Right kidney (tissue), 1 donor: Measurements from ENCODE around the gene ALOX12B.
A peak's percentile ranks its signal among the peaks of the same experiment; 100 is the strongest.
"Not testable (repeated sequence)": the region's sequence is repeated elsewhere in the genome, so short reads cannot be mapped to it uniquely, and the experiment has no call there.

Source experiments
- DNase-seq: peaks from one replicate; pipeline ENCODE4 v3.0.0-alpha.2; 2016

ALOX12B gene

DNA sequence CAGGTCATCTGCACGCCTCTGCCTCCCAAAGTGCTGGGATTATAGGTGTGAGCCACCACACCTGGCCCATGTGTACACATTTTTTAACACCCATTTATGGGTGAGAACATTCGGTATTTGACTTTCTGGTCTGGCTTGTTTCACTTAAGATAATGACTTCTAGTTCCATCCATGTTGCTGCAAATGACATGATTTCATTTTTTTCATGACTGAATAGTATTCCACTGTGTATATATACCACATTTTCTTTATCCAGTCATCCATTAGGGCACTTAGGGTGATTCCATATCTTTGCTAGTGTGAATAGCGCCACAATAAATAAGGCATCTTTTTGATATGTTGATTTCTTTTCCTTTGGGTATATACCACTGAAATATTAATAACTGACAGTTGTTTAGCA lies 5.6 kb downstream of the ALOX12B start:
- no peak for DNase-seq

- no peak for DNase-seq
Observed at GRCh38 chr17:8080799-8081219, 6.7 kb downstream of the ALOX12B start.

DNA sequence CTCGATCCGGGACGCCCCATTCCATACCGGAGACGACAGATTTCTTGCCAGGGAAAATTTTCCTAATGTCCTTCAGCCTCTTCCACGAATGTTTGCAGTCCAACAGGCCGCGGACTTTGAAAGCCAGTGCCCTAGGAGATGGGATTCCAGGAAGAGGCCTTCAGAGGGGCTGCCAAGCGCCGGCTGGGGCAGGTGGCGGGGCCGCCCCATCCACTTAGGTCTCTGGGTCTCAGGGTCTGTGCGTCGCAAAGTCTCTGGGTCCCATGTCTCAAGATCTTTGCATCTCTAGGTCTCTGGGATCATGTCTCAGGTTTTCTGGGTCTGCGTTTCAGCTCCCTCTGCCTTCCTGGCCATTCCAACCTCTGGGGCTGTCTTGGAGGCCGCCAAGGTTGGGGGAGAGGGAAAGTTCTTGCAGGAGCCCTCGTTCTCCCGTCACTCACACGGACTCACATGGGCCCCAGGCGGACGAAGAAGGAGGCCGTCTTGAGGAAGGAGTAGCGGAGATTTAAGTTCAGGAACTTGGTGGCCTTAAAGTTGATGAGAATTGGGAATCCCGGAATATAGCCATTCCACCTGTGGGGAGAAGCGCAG lies 7.2 kb downstream of the ALOX12B start:
- no peak for DNase-seq

DNA sequence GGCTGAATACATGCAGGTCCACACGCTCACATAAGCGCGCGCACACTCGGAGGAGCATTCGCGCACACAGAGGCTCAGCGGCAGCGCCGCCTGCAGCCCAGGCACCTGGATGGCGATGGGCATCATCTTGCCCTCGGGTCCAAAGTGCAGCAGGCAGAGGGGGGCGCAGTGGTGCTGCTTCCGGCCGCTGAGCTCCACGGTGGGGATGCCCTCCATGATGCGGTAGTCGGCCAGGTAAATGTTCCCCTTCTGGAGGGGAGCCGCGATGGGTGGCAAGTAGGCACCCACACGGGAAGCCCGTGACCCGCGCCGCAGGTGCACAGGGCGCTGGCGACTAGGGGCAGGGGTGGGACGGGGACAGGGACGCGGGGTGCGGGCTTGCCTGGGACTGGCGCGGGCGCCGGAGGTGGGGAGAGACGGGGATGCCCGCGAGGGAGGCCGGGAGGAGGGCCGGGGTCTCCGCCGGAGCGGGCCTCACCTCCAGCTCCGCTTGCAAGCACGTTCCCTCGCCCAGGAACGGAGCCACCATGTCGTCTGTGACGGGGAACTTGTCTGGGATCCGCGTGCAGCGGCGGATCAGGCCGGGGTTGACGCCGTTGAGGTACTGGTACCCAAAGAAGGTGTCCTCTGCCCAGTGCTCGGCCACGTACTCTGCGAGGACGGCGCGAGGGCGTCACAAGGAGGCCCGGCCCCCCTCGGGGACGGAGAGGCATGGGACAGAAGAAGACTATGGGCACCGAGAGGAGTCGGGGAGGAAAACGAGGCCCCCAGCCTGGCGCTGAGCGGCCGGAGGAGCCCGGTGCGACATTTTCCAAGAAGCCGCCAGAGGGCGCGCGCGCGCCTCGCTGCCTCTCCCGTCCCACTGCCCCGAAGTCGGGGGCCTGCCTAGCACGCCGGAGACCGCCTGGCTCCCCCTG lies 8.0 kb downstream of the ALOX12B start:
- DNase-seq, result peak; percentile 94

DNA sequence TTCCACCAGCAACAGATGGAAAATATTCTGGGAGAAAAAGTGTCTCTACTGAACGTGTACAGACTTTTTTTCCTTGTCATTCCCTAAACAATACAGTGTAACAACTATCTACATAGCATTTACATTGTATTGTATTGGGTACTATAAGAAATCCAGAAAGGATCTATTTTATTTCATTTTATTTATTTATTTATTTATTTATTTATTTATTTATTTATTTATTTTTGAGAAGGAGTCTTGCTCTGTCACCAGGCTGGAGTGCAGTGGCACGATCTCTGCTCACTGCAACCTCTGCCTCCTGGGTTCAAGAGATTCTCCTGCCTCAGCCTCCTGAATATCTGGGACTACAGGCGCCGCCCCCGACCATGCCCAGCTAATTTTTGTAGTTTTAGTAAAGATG lies 9.6 kb downstream of the ALOX12B start:
- not testable (repeated sequence) for DNase-seq

- no peak for DNase-seq
Observed at GRCh38 chr17:8076502-8077266, 10.8 kb downstream of the ALOX12B start.

GRCh38 chr17:8075574-8076342 lies 11.8 kb downstream of the ALOX12B start:
- DNase-seq, result no peak

DNA sequence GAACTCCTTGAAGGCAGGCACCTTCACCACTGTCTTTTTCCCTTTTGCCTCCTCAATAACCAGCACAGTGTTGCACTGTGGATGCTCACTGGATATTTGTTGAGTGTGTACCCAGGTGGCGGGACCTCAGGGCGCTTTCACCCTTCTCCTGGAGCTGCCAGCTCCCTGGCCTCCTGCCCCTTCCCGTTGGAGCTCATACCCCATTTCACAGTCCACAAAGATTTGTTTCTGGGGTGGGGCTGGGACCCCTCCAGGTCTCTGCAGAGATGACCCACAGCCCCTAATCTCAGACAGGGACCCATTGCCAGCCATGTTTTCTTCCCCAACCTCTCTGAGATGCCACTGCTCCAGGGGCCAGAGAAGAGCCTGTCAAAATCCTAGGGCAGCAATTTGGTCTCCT lies 12.4 kb downstream of the ALOX12B start:
- DNase-seq, result no peak

- DNase-seq, result no peak
Observed at GRCh38 chr17:8074554-8074953, 13.0 kb downstream of the ALOX12B start.

DNA sequence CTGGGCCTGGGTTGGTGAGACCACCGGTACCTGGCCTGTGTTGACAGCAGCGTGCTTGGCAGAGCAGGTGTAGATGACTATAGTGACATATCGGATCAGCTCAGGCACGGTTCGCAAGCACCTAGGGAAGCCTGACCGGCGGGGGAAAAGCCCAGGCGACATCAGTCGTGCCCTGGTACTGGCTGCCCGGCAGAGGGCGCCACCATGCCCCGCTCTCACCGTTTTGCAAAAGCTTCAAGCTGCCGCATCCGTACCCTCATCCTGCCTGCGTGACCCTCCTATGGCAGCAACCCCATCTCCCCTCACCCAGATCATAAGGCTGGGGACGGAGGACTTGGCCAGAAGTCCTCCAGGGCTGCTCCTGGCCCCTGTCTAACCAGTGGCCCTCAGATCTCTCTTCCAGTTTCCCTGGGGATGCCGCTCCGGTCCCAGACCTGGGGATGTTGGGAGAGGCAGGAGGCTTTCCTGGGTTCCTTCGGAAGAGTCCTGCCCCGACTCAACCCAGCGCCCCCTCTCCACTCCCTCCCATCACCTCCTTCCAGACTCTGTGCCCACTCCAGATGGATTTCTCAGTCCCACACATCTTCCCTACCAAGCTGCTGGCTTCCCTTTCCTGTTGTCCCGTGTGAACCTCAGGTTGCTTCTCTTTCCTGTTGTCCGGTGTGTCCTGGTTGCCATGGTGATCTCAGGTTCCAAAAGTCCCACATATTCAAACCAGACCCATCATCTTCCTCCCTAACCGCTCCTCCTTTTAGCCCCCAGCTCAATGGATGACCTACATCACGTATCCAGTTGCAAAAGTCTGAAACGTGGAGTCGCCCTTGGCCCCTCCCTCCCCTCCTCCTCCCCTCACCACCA lies 13.7 kb downstream of the ALOX12B start:
- peak; percentile 69 for DNase-seq

GRCh38 chr17:8072729-8073461 lies 14.6 kb downstream of the ALOX12B start:
- peak; percentile 55 for DNase-seq

- peak; percentile 24 for DNase-seq
Observed at GRCh38 chr17:8072341-8072728, 15.2 kb downstream of the ALOX12B start.

DNA sequence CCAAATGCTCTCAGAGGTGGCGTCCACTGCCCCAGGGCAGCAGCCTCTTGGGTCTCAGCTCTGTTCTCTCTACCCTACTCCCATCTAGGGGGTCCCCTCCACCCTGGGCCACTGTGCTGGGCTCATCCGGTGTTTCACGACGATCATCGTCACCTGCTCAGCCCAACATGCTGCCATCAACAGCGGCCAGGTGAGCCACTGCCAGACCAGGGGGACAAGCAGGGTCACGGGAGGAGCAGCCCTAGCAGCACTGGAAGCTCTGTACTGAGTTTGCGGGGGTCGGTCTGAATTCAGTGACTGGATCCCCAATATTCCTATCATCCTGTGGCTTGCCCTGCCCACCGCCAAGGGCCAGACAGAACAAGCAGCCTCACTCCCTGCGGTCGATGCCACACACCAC lies 16.0 kb downstream of the ALOX12B start:
- no peak for DNase-seq

DNA sequence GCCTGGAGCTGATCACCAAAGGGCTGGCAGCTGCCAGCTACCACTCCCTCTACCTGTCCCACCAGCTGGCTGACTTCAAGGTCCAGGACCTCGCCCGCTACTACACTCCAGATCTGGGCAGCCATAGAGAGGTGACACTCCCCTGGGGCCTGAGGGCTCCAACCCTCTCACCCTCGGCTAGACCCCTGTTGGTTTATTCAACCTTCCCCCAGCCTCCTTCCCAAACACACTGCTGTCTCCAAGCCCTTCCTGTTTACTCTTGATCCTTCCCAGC lies 18.0 kb downstream of the ALOX12B start:
- no peak for DNase-seq

DNA sequence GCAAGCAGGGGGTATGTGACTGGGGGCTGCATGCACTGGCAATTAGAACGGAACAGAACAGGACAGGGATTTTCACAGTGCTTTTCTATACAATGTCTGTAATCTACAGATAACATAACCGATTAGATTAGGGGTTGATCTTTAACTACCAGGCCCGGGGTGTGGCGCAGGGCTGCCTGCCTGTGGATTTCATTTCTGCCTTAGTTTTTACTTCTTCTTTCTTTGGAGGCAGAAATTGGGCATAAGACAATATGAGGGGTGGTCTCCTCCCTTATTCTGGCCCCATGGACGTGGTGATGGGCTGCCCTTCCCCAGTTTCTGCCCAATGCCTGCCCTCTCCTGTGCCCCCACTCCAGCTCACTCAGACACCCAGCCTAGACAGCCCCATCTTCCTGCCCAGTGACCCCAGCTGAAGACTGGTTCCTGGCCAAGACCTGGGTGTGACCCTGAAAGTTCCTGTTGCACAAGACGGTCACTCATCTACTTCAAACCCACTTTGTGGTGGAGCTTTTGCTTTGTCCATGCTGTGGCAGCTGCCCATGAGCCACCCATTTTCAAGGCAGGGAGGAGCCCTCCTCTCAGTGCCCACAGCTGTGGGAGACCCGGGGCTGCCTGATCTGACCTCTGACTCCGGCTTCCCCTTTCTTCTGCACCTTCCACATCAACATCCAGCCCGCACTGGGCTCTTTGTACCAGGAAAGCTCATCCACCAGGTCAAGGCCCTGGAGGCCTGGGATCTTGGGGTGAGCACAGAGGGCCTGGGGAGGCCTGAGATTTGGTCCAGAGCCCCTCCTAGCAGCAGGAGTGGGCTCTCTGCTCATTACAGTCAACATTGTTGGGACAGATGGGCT lies 18.6 kb downstream of the ALOX12B start:
- no peak for DNase-seq

DNA sequence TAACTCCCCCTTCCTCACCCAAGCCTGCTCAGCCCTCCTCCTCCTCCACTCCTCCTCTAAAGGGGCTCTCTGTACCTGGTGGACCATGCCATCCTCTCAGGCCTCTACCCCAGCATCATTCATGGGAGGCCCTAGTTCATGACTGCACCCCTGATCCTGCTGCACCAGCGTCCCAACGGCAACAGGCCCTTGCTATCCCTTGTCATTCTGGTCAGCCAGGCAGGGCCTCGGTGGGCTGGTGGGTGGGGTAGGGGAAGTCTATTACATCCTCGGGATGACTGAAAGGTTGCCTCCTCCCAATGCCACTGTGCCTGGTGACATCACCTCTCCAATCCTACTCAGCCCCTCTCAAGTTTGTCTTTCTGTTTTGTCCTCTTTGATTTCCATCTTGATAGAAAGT lies 19.7 kb downstream of the ALOX12B start:
- no peak for DNase-seq

GRCh38 chr17:8066841-8067775 lies 20.4 kb downstream of the ALOX12B start:
- DNase-seq, result no peak

DNA sequence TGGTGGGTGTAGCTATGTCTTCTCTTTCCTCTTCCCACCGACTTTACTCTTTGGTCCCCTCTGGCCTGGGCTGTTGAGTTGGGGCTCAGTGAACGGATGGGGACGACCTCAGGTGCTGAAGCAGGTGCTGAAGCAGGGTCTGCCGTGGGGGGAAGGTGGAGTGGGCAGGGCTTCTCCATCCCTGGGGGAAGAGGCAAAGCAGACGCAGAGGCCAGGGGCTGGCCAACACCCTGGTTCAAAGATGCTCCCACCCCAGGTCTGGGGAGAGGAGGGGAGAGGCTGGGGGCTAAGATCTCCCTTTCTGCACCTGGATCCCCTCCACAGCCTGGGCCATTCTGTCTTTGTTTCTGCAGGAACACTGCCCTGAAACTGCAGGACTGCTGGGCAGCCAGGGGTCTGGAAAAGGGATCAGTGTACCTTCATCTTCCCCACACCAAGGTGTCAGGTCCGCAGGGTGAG lies 22.9 kb downstream of the ALOX12B start:
- no peak for DNase-seq
